Breast epithelium (tissue), 3 donors: ENCODE results near the gene TFB1M.

Source experiments
- CTCF ChIP-seq, 3 donors: fragments of 450-650 bp; IDR thresholded peaks; one replicate each; pipeline ENCODE4 v1.5.1; 2016 to 2017; ENCODE audit warnings: antibody characterized with exemption in 3 of 3, mild to moderate bottlenecking in 3 of 3, moderate library complexity in 3 of 3
- POLR2A ChIP-seq: fragments of 450-650 bp; IDR thresholded peaks from one replicate; pipeline ENCODE4 v1.6.1; 2016; ENCODE audit warnings: antibody characterized with exemption, mild to moderate bottlenecking, moderate library complexity

GRCh38 chr6:155335265-155335664, 21.0 kb upstream of the TFB1M start:
- TF ChIP-seq CTCF (IDR thresholded peaks at IDR 0.05) = no peak
- no peak for TF ChIP-seq POLR2A
